Ishikawa (cell line): ENCODE measurements around the gene NFRKB.

Experiments
- FOXM1 ChIP-seq: IDR thresholded peaks from 2 replicates; pipeline ENCODE4 v1.6.1; 2012; ENCODE audit warnings: low read depth, borderline replicate concordance
- RAD21 ChIP-seq: IDR thresholded peaks from 2 replicates; pipeline ENCODE4 v1.6.1; 2012; ENCODE audit warnings: low read depth
- TAF1 ChIP-seq: IDR thresholded peaks from 2 replicates; pipeline ENCODE4 v1.6.1; 2012; ENCODE audit warnings: low read depth, mild to moderate bottlenecking
- TCF12 ChIP-seq: IDR thresholded peaks from 2 replicates; pipeline ENCODE4 v1.6.1; 2012; ENCODE audit warnings: low read depth
- ZBTB7A ChIP-seq: IDR thresholded peaks from 2 replicates; pipeline ENCODE4 v1.6.1; 2012; ENCODE audit warnings: low read depth
- TF ChIP-seq, protein P1 (sequence below): IDR thresholded peaks from 2 replicates; pipeline ENCODE4 v1.6.1; 2012

DNA sequence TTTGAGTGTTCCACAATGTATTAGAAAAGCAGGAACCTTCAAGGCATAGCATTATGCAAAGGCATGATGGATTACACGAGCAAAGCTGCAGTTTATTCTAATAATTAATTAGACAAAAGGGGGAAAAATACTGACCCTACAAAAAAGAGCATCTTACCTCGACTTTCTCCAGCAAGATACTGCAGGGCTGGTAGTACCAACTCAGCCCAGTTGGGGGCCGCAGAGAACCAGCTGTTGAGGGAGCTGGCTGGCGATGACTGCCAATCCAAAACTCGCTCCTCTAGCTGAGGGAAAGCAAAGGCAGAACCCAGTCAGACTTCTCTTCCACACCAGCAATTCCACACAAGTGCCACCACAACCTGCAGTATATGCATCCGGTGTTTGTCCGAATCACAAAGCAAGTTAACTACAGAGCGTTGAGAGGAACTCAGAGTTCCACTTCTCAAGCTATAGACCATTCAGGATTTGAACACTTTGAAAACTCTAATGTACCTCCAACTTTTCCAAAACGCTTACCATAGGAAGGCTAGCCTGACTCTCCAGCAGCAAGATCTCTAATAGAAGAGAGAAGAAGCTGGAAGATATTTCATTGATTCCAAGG, 13.7 kb downstream of the NFRKB start:
- TF ChIP-seq TAF1 = no peak
- TF ChIP-seq, protein P1, sequence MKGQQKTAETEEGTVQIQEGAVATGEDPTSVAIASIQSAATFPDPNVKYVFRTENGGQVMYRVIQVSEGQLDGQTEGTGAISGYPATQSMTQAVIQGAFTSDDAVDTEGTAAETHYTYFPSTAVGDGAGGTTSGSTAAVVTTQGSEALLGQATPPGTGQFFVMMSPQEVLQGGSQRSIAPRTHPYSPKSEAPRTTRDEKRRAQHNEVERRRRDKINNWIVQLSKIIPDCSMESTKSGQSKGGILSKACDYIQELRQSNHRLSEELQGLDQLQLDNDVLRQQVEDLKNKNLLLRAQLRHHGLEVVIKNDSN = no peak
- TF ChIP-seq RAD21 = peak; percentile 59
- TF ChIP-seq FOXM1 = no peak
- no peak for TF ChIP-seq TCF12
- no peak for TF ChIP-seq ZBTB7A
